Activated CD4-positive, alpha-beta T cell treated with anti-CD3 and anti-CD28 coated beads, Interleukin-2, amount 50 U/mL, for 48 hours (primary cell): ENCODE data around the gene ARHGAP6.

Experiments used
- DNase-seq, 2 experiments: peaks; one replicate each; pipeline ENCODE4 v3.0.0-alpha.2; 2020

The ARHGAP6 gene

DNA sequence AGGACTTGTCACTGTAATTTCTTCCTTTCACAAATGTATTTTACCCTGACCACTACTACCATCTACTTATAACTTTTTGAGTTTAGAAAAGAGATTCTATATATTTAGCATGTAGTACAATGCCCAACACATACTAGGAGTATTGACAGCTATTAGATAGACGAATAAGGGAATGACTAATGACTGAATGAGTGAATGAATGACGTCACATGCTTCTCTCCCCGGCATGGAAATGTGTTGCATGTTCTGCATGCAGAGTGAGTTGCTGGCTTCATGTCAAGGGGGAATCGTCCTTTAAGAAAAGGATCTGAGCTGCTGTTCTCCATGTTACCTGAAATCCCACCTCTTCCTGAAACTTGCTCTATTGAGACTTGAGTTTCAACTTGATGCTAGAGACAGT lies 459.9 kb downstream of the ARHGAP6 start:
- DNase-seq: no peak

DNA sequence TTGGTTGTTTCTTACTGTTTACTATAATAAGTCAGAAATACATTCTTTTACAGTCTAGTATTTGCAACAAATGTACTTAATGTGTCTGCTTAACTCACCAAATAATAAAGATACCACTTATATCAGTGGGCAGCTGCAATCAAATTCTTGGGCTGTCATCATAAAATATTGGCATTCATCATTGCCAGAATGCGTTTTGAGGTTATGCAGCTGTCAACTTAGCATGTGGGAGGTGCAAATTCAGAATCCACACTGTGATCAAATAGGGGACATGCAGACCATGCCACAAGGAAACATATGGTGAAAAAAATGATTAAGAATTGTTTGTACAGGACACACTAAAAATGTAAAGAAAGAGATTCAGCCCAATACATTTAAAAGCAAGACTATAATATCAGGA lies 468.0 kb downstream of the ARHGAP6 start:
- DNase-seq: no peak

DNA sequence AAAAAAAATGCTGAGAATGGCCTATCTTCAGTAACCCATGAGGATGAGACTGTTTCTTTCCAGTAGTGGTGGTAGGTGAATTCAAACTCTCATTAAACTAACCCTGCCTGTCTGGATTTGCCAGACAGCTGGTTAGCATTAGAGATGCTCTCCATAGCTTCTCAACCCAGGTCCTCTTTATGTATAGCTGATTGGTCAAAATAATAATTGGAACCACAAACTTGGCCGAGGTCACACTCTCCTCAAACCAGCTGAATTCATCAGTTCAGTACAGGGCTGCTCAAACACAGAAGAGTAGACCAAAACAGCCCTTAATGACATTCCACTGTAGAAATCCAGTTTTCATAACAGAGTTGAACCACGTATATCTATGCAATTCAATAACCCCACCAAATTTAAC lies 469.2 kb downstream of the ARHGAP6 start:
- DNase-seq: no peak

DNA sequence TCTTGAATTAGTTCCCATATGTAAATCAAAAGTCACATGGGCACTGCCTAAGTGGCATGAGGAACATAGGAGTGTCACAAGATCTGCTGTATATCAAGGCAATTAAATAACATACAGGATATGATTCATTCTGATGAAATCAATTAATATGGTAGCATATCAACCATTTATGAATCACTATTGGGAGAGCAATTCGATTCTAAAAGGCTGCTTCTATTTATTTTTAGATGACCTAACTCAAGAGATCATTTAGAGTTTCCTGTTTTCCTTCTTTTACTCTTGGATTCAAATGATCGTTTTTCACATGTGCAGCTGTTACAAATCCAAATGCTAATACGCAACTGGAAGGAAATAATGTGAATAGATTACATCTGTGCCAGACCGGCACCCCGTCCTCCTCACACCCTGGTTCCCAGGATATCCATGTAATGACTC lies 472.7 kb downstream of the ARHGAP6 start:
- no peak for DNase-seq

DNA sequence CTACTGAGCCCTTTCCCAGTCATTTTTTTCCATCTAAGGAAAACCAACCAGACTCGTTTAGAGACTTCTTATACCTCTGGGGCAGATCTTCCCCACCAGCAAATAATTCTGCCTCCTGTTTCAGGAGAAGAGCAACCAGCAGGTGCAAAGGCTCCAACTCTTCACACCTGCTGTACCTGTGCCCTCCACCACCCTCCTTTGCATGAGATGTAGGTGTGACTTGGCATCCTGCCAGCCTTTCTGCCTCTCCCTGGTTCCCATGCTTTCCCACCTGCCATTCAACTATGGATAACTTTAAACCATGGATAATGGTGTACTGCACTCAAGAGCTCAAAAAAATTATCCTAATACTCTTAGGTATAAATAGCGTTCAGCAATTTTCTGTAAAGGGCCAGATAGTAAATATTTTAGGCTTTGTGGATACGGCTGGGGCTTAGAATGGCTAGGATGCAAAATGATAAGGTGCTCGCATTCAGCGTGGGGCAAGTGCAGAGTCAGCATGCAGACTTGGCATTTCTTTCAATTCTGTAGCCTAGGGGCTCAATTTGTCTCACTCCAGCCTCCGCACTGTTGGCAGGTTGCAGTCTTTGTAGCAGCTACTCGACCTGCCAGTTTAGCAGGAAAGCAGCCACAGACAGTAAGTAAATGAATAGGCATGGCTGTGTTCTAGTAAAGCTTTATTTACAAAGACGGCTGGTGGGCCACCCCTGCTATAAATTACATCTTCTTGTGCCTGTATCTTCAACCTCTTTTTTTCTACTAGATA lies 474.8 kb downstream of the ARHGAP6 start:
- DNase-seq: no peak

DNA sequence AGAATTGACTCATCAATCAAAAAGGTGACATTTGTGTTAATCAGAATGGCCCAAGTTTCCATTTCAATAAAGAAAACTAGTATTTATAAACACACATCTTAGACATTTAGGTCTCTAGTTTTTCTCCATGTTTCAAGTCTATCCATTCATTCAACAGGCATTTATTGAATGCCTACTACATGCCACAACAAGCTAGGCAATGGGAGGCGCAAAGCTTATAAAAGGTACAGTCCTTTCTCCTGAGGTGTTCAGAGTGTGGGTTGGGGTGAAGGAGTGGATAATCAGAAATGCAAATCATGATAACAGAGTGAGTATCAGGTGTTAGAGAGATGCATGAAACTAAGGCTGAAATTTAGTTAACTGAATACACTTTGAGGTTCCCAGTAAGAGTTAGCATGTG lies 476.6 kb downstream of the ARHGAP6 start:
- no peak for DNase-seq

DNA sequence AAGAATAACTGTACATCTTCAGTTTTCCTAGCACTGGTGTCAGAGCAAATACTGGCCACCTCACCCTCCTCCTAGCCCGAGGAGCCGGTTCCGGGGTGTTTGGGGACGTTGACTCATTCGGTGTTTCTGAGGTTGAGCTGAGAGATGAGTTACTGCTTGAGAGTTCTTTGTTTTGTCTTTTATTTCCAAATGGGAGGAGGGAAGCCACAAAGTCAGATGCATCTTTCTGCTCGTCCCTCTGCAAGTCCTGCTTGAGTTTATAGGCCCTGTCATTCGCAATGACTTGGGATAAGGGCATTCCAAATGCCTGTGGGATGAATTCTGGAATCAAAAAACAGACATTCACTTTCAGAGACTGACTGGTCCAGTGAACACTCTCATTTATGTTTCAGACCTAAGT lies 477.1 kb downstream of the ARHGAP6 start:
- DNase-seq: peak in 1 of 2 experiments; percentile 3

DNA sequence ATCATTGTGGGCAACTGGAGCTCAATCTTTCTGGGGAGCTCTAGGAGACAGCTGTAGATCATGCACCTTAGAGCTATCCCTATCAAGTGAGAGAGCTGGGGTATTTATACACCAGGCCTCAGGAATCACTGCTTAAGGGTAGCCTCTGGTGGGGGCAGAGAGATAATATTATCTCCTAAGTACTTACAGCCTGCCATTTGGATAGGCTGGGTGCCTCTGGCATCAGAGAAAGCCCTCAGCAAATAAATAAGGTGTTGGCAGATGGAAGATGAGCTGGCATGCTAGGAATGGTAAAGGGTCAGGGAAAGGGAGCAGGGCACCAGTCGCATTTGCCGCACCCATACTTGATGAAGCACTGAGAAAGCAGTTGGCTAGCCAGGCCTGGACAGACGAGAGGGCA lies 478.7 kb downstream of the ARHGAP6 start:
- DNase-seq: no peak

DNA sequence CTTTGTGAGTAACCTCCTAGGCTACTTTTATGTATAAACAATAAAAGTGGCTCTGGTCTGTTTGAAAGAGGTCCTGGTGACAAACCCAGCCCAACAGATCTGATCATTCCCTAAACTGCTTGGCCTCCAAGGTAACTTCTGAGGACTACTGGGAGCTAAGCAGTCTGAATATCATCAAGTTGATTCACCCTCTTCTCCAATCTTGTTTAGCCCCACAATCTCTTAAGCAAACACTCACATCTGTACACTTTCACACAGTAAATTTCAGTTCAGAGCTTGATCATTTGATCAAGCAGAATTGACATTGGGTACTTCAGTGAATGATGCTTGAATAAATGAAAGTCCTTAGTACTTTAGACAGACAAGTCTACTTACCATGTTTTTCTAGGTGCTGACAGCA lies 479.9 kb downstream of the ARHGAP6 start:
- no peak for DNase-seq

DNA sequence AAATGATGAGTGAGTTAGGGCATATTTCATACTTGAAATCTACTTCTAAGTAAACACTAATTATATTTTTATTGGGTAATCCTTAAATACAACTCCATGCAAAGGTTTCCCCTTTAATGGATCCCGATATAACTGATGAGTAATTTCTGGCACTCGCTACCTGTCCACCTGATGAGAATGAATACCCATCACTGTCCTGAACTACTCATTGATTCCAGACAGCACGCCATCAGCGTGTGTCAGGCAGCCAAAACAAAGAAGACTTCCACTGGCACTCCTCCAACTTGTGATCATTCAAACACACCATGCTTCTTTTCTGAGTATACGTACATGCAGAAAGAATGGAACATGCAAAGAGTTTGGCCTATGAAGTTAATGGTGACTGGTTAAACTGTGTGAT lies 485.1 kb downstream of the ARHGAP6 start:
- no peak for DNase-seq

DNA sequence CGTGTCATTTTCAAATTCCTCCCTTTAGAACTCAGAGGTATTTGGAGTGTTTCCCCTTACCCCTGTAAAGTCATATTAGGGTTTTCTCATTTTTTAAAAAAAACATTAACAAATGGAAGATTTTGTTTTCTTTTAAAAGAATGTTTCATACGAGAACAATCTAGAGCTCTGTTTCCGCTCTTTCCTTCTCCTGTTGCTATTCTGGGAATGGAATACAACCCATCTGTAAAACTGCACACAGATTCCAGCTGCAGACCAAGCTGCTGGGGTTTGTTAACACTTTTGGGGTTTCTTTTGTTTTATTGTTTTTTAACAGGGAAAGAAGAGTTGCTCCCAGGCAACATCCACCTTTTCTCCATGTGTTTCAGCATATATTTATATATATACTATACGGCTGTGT lies 493.3 kb downstream of the ARHGAP6 start:
- no peak for DNase-seq

DNA sequence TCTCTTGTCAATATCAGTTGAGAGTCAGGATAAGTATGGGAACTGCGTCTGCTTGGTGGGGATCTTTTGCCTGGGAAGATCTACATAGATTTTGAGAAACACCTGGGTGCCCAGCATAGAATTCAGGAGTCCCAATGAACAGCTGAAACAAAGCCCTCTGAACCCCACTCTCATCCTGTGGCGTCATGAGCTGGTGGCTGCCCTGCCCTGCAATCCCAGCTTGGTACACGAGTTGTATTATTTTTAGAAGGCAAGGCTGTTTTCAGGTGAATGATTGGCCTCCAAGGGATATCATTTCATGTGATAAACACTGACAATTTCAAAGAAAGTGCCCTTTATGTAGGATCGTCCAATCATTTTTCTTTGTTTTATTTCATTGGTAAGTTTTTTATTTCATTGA lies 493.8 kb downstream of the ARHGAP6 start:
- no peak for DNase-seq

DNA sequence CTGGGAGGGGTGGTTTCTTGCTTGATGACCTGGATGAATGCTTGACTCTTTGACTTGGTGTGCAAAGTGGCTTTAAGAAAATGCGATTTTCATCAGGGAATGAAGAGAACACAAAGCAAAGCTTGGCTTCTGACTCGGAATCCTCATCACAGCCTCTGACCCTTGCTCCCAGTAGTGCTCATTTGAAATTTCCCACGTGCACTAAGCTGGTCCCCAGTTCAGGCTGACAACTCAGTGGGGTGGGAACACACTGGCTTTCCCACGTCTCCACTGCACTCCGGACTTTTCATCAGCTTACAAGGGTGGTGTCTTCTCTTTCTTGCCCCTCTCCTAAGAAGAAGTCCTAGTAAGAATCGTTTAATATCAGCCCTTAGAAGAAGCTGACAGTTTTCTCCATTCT lies 501.3 kb downstream of the ARHGAP6 start:
- no peak for DNase-seq

DNA sequence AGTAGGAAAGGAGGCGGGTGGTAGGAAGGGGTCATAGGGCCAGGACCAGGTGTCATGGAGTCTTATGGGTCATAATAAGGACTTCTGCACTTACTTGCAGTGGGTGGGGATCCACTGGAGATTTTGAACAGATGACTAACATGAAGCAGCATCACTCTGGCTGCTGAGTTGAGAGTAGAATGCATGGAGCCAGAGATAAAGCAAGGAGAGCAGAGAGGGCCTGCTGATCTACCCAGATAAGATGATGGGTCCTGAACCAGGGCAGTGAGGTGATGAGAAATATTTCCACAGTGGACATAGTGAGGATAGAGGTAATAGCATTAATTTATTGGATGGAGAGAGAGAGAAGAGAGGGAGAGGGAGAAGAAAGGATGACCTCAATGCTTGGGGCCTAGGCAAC lies 506.6 kb downstream of the ARHGAP6 start:
- DNase-seq: no peak

DNA sequence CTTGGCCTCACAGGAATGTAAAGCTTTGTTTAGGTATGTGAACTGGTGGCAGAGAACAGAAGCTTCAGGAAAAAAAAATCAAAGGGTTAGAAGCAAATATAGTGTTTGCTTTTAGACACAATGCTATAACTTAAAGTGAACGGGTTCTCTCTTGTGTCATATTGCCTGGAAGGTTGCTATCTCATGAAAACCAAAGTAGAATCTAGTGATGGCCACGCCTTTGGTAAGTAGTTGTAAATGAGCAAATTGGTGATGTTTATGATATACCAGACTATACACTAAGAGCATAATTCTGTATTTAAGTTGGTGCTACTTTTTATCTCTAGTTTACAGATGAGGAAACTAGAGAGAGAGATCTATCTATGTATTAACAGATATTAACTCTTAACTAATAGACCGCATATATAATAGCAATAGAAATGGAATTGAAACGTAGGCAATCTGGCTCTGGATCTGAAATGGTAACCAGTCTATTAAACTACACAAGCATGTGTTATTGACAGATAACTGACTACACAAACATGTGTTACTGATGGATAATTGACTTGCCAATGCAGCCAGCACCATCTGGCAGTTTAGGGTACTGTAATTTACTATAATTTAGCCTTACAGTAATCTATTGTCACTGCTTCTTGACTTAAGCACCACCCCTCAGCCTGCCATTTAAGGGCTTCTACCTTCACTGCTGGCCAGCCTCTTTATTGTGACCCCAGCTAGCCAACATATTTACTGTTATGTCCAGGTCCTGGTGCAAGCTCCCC lies 513.7 kb downstream of the ARHGAP6 start:
- DNase-seq: no peak

DNA sequence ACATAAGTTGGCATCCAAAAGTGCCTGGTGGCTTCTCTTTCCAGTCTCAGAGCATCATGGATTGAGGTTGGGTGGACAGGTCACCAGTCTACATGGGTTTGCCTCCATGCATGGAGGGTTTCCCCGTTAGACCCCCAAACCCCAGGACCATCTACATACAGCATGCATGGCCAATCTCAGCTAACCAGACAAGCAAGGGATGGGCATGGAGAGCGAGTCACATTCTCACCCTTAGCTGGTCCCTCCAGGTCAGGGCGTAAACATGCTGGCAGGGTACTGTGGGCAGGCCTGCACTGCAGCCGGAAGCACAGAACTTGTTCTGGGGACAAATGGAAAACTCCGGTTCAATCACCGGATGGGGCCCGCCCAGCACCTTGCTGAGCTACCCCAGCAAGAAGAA lies 517.3 kb downstream of the ARHGAP6 start:
- no peak for DNase-seq

DNA sequence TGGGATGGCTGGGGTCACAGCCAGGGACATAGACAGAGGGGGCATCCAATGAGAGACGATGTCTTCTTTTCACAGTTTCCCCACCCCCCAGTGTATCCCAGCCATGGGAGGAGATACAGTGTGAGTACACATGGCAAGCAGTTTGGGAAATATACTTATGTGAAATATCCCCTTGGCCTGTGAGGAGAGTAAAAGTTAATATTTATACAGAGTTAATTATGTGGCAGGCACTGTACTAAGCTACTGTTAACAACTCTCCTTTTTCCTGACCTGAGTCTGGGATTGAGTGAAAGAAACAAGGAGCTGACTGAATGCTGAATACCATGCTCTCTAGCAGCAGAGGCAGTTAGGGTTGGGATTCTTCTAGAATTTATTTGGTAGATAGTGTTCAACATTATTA lies 519.3 kb downstream of the ARHGAP6 start:
- DNase-seq: no peak

DNA sequence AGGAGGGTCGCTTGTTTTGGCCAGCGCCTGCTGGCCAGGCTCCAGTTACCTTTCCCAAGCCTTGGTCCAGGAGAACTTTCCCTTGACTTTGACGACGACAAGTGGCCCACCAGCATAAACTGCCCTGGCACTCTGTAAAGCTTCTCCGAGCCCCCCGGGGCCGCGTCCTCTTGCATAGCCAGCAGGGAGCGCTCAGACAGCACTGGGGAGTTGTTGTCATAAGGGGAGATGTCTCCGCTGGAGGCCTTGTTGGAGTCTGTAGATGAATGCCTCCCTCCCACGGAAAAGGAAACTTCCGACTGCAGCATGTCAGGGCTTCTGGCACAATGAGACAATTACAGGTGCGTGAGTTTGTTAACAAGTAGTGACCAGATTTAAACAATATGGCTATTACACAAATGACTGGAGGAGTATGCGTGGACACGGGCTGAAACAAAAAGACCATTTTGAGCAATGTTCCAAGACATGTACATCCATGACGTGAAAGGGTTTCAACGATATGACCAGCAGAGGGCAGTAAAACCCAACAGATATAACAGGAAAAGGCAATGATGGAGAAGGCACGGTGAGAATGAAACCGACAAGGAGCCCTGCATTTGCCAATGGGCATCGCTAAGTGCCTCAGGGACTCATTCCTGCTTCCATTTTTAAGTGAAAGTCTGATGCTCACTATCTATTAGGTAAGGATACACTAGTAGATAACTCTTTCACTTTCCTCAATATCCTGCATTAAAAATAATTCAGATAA lies 521.6 kb downstream of the ARHGAP6 start:
- peak; percentile 31 to 37 for DNase-seq

DNA sequence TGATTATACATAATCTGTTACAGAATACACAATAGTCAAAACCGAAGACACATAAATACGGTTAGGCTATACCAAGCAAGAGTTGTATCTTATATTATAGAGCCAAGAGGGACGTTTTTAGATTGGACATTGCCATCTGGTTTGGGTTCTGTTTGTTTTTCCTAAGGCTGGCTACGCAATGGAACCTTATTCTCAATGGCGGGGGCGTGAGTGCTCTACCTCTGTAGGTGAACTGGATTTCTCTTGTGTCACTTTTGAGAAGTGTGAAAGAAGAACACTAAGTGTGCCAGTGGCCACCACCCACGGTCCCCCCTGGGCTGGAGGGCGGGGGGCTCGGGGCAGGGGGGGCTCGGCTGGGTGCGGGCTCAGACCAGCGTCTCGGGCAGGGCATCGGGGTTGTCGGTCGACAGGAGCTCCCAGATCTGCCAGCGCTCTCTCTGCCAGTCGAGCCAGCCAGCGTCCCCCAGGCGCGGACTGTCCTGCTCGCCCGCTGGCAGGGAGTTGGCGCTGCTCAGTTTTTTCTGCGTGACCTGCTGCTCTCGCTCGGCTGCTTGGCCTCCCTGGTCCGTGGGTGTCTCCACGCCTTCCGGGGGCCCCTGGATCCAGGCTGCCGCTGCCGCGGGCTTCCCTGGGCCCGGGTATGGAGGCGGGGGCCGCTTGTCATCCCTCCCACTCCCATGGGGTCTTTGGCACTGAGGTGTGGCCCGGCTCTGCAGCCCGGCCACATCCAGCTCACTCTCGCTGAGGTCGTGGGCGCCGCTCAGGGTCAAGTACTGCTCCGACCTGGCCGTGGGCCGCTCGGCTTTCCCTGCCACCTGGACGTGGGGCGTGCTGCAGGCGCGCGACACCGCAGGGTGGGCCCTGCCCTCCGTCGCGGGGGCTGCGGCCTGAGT lies 527.0 kb downstream of the ARHGAP6 start:
- no peak for DNase-seq

DNA sequence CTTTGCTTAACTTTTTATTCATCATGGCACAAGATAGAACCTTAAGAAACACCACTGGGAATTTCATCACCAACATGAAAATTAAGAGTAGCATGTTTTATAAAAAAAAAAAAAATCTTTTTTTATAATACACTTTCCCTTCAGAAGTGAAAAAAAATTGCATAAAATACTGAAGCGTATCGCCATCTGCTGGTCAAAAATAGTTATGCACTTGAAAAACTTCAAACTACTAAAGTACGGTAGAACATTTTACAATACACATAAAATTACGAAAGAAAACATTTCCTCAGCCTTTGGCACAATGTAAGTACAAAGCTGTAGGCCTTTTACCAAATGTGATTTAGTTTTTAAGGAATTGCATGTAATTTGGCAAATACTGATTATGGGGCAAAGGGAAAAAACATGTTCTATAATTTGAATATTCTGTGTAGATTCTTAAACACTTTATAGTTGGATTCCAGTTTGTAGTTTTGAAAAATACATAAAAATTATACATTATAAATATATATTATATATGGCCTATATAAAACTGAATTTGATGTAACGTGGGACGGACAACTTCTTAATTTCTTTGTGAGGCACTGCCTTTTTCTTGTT lies 528.1 kb downstream of the ARHGAP6 start:
- DNase-seq: no peak

DNA sequence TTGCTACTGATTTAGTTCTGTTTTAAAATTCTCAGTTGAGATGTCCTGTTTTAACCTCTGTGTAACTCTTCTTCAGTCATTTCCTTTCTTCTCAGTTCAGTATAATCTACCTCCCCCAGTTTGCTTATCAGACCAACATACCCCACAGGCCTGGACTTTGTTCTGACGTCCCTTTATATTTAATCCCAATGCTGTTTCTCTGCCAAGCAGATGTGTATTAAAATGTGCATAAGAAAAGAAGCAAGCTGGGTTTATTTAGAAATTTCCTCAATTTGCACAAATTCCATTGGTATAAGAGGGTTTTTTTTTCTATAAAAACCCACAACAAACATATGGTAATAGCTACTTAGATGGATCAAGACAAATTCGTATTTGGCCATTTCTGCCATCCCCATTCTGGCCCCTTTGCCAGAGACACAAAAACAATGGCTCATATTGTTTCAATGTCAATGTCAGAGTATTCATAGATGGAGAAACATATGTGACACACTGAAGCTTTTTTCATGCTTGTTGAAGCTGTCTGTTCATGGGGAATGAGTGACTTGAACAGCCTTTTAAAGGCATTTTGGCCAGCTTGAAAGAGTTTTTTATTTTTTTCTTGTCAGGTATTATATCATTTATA lies 530.0 kb downstream of the ARHGAP6 start:
- no peak for DNase-seq

DNA sequence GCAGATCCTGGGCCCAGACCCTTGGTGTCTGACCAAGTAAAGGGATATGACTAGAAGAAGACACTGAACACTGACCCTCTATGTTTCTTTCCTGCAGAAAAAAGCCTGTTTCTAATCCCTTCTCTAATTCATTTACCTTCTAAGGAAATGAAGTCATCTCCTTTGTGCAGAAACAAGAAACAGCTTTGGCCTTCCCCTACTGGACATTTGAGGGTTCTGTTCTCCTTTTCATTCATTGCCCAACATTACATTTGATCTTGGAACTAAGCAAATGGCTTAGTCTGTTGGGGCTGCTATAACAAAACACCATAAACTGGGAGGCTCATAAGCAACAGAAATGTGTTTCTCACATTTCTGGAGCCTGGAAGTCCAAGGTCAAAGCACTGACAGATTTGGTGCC lies 534.6 kb downstream of the ARHGAP6 start:
- DNase-seq: no peak
